Stimulated activated CD4-positive, alpha-beta T cell treated with anti-CD3 and anti-CD28 coated beads, TNF-alpha, amount 100 ng/mL, for 1 hour (primary cell): ENCODE measurements around the gene PLSCR2.
"Not testable (repeated sequence)": the region's sequence is repeated elsewhere in the genome, so short reads cannot be mapped to it uniquely, and the experiment has no call there.

Experiments
- DNase-seq, 3 donors: peaks; one replicate each; pipeline ENCODE4 v3.0.0-alpha.2; 2020; ENCODE audit warnings: low read depth in 3 of 3, low spot score in 1 of 3

Gene PLSCR2

DNA sequence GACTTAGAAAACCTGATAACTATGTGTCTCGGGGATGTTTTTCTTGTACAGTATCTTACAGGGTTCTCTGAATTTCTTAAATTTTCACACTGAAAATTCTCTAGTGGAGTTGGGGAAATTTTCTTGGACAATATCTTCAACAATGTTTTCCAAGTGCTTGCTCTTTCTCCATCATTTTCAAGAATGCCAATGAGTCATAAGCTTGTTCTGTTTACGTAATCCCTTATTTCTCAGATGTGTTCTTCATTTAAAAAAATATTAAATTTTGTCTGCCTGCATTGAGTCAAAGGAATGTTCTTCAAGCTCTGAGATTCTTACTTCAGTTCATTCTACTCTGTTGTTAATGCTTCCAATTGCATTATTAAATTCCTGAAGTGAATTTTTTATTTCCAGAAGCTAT lies 21.9 kb upstream of the PLSCR2 start:
- no peak for DNase-seq

DNA sequence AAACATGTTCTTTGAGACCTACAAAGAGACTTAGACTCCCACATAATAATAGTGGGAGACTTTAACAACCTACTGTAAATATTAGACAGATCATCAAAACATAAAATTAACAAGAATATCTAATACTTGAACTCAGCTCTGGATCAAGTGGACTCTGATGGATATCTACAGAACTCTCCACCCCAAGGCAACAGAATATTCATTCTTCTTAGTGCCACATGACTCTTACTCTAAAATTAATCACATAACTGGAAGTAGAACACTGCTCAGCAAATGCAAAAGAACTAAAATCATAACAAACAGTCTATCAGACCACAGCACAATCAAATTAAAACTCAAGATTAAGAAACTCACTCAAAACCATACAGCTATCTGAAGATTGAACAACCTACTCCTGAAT lies 15.9 kb upstream of the PLSCR2 start:
- no peak for DNase-seq

DNA sequence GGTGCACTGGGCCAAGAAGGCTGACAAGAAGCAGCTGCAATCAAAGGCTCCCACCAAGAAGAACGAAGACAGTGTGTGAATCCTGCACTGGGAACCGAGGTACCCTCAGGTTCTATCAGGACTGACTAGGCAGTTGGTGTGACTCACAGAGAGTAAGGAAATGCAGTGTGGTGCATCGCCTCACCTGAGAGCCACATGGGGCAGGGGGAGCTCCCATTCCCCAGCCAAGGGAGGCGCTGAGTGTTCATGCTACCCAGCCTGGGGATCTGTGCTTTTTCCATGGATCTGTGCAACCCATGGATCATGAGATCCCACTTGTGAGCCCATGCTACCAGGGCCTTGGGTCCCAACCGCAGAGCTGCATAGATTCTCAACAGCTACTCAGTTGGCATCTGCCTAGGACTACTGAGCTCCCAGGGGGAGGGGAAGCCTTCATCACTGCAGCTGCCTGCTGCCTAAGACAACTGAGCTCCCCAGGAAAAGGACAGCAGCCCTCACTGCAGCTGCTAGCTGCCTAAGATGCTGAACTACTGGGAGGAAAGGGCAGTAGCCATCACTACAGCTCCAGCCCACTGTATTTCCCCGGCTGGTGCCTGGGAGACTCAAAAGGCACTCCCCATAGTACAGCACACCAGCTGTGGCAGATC lies 6.9 kb upstream of the PLSCR2 start:
- DNase-seq: no peak

DNA sequence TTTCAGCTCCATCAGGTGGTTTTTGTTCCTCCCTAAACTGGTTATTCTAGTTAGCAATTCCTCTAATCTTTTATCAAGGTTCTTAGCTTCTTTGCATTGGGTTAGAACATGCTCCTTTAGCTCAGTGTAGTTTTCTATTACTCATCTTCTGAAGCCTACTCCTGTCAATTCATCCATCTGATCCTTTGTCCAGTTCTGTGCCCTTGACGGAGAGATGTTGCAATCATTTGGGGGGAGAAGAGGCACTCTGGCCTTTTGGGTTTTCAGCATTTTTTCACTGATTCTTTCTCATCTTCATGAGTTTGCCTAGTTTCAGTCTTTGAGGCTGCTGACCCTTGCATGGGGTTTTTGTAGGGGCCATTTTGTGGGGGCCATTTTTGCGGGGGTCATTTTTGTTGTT lies 5.6 kb upstream of the PLSCR2 start:
- DNase-seq: not testable (repeated sequence)

DNA sequence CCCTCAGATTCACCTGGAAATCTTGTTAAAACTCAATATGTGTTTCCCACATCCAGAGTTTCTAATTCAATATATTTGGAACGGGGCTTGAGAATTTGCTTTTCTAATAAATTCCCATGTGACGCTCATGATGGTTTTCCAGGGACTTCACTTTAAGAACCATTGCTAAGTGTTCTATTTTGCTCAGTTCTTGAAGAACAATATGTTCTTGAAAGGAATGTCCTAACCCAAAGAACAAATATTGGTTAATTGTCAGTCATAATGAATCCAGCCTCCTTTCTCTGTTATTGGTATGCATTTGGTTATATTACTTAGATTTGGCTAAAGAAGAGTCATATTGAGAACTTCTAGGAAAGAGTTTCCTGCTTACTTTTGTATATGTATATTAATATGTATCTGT lies 4.4 kb upstream of the PLSCR2 start:
- DNase-seq: no peak

DNA sequence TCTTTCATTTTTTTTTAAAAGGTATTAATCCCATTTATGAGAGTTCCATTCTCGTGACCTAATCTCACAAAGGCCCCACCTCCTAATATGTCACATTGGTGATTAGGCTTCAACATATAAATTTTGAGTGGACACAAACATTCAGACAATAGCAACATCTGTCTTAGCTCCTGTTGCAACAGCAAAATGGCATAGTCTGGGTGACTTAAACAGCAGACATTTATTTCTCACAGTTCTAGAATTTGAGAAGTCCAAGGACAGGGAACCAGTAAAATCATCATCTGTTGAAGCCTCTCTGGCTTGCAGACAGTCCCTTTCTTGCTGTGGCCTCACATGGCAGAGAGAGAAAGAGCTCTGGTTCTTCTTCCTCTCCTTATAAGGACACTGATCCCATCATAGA lies 3.2 kb upstream of the PLSCR2 start:
- no peak for DNase-seq

DNA sequence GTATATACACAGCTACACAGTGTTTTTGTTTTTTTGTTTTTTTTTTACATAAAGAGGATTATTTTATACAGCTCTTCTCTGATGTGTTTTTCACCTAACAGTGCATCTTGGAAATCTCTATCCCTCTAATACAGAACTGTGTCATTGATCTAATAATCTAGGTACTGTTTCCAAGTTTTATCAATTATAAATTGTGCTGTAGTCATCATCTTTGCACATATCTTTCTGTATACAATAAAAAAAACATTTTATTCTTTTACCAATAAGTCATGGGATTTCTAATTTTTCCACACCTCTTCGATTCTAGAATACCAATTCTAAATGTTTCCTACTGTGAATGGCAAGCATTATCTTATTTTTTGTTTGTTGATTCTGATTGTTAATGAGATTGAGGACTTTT lies 1.7 kb upstream of the PLSCR2 start:
- no peak for DNase-seq

DNA sequence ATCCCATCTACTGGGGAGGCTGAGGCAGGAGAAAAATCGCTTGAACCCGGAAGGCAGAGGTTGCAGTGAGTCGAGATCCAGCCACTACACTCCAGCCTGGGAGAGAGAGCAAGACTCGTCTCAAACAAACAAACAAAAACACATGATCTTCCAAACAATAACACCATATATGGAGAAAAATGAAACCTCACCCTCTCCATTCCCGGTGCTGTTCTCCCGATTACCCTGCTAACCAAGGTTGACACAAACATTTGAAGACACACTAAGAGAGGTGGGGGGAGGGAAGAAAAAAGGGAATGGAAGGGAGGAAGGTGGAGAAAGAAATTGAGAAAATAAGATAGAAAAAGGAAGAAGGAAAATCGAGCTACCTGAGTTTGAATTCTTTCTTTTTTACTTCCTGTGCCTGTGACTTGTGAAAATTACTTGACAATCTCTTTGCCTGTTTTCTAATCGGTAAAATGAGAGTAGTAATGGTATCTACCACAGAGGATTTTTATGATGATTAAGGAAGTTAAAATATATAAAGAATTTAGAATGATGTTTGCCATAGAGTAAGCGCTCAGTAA lies 1.1 kb upstream of the PLSCR2 start:
- DNase-seq: no peak

DNA sequence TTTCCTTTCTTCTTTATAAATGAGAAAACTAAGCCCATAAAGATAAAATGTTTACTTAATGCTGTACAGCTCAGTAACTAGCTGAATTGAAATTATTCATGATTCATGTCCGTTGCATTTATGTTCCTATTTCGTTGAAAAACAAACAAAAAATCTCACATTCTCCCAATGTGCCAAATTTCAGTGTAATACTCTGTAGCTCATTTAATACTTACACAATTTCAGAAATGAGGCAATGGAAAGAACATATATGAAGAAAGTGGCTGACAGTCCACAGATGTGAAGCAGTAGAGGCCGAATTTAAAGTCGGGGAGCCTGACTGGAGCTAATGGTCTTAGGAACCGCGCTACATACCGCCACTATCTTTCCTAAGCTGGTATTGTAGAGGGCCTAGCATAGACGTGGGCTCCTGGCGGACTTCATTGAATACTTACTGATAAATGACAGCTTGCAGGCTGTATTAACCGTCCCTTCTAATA lies 651 bp downstream of the PLSCR2 start:
- no peak for DNase-seq

DNA sequence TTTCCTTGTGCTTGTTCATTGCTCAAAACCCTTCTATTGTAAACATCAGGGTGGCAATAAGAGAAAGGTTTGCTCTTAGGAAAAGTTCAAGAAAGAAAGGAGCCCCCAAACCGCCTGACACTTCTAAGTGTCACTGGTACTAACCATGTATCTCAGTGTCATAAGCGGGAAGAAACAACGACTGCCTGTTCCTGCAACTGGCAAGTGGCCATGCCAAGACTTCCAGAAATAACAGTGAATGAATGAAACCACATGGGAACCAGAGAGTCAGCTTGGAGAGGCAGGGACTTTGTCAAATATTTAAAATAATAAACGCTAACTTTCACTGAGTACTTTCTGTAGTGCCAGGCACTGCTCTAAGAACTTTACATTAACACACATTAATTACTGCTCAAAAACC lies 1.1 kb downstream of the PLSCR2 start:
- DNase-seq: no peak

DNA sequence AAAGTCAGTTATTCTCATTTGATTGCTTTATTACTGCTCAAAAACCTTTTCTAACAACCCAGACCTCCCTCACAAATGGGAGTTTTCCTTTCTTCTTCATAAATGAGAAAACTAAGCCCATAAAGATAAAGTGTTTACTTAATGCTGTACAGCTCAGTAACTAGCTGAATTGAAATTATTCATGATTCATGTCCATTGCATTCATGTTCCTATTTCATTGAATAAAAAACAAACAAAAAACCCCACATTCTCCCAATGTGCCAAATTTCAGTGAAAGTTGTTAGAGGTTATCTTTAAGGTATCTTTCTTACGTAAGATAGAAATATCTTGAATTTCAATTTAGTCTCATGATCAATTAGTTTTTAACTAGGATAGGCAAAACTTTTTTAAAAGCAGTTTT lies 2.8 kb downstream of the PLSCR2 start:
- DNase-seq: no peak

DNA sequence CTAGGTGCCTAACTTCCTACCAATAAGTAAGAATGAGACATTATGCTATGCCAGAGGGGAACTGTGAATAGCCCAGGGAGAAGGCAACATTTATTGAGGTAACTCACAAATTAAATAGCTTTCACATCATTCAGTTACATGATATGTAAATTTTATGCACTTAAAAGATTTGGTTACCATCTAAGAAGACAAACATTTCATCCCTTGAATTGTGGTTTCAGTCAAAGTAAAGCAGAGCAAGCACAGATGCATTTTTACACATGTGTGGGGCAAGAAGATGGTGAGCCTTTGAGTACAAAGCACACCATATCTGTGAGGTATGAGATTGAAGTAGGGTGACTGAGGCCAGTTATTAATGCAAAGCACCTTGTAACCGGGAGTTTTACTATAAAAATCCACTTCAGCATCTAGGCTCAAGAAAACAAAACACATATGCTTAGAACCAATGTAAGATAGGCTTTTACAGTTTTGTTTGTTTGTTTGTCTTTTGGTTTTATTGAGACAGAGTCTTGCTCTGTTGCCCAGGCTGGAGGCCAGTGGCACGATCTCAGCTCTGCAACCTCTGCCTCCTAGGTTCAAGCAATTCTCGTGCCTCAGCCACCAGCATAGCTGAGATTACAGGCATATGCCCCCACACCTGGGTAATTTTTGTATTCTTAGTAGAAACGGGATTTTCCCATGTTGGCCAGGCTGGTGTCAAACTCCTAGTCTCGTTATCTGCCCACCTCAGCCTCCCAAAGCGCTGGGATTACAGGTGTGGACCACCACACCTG lies 3.5 kb downstream of the PLSCR2 start:
- no peak for DNase-seq

DNA sequence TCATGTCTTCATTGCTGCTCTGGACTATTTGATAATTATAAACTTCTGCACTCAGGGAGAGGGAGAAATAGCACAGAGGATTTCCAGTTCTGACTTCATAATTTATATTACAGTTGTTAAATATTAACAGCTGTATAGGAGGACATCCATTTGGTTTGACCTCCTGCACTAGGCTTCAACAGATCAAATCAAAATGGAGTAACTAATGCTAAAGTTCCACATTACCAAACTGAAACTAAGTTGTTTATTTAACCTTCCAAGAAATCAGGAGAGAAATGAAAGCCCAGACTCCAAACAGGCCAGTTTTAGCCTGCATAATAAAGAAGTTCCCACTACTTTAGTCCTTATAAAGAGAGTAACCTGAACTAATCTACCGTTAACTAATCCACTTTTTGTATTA lies 4.6 kb downstream of the PLSCR2 start:
- DNase-seq: no peak

DNA sequence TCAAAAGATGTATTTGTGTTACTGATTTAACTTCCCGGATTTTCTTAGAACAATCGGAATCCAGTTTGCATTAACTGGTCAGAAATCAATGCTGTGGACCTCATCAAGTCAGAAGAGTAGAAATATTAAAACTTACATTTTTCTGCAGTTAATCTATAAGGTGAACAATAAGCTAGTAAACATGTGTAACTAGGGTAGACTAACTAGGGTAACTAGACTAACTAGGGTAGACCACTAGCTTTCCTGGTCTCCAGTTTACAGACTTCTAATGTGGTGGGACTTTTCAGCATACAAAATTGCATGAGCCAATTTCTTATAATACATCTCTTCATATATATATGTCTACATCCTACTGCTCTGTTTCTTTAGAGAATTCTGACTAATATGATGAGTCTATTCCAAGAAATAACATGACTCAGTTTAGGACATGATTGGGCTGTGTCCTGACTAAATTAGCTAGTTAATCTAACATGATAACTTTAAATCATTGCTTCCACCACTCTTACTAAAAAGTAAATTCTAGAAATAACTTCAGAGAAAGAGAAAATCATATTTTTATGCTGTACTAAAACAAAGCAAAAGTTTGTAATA lies 5.3 kb downstream of the PLSCR2 start:
- DNase-seq: no peak

DNA sequence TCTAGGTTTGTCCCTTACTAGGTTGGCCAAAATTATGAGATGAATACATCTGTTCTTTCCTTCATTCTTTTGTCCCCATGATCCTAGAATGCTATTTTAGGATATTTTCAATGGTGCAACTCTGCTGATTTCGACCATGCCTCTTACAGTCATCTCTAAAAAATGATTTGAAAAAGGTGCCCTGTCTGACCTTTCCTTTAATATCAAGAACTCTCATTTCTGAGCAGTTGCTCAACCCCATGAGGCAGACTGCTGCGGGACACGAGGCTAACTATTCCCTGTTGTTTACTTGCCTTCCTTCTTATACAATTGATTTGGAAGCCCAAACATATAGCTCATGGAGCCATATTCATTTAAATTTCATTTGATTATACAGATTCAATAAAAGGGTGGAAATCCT lies 14.6 kb downstream of the PLSCR2 start:
- no peak for DNase-seq

DNA sequence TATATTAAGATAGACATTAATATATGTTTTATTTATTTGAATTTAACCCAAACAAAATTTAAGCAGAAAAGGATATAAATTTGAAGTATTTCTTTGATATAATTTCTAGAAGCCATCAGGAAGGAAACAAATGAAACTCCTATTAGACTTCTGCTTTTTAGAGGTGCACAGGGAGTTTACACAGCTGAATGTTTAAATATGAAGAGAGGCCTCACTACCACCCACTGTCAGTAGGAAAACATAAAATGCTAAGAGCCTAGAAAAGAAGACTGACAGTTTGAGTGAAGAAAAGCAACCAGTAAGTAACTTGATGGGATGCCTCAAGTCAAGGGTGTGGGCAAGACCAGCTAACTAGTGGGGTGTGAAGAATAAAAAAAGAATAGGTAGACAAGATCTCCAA lies 19.7 kb downstream of the PLSCR2 start:
- DNase-seq: no peak

DNA sequence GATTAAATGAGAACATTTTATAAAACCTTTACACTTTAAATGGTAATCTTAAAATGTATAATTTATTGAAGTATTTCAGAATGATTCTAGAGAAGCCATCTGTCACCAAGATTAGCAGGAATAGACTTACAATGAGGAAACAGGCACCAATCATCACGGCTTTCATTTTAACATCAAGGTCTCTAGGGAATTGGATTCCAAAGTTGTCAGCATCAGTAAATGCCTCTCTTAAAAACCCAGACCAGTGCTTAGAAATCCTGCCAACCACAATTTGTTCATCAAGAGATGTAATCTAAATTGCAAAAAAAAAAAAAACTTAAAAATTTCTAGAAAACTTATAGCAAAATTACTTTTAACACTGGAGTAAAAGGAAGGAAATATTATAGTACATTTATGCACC lies 20.3 kb downstream of the PLSCR2 start:
- DNase-seq: no peak

DNA sequence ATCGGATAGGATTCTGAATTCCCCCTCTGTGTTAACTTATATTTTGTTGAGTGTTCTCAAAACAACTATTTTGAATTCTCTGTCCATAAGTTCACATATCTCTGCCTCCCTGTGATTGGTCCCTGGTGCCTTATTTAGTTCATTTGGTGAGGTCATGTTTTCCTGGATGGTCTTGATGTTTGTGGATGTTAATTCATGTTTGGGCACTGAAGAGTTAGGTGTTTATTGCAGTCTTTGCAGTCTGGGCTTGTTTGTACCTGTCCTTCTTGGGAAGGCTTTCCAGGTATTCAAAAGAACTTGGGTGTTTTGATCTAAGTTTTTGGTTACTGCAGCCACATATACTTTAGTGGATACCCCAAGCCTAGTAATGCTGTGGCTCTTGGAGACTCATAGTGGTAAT lies 23.3 kb downstream of the PLSCR2 start:
- no peak for DNase-seq

DNA sequence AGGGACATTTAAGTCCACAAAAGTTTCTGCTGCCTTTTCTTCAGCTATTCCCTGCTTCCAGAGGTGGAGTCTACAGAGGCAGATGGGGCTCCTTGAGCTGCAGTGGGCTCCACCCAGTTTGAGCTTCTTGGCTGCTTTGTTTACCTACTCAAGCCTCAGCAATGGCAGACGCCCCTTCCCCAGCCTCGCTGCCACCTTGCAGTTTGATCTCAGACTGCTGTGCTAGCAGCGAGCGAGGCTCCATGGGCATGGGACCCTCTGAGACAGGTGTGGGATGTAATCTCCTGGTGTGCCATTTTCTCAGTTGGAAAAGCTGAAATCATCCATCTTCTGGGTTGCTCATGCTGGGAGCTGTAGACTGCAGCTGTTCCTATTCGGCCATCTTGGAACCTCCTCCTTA lies 29.1 kb downstream of the PLSCR2 start:
- not testable (repeated sequence) for DNase-seq

DNA sequence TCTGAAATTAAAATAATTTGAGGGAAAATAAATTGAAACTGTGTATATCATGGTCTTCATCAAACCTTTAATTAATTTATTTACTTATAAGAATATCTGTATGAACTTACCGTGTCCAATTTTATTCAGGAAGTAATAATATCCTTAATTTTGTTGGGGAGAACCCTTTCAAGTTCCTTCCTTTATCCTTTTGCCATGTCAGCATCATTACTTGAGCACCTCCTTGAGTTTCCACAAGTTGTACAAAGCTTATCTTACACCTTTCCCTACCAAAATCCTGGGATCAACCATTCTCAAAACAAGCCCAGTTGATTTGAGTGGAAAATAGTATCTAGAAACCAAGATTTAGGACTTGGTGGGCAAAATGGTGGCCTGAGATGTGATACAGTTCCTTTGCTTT lies 37.3 kb downstream of the PLSCR2 start:
- no peak for DNase-seq

DNA sequence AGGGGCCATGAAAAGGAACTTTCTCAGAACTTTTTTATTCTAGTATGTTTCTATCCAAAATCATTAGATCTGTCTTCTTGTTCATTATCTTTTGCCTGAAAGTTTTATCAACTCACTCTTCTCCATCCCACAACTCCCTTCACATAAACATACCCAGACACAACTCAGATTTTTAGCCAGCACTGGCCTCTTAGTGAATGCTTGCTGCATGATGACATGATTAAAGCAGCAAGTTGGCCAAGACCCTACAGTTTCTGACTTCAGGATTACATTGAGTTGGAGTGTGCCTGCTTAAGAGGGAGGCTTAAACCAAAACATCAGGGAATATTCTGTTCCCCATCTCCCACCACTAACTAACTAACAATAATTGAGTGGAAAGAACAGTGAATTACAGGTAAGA lies 38.1 kb downstream of the PLSCR2 start:
- no peak for DNase-seq

DNA sequence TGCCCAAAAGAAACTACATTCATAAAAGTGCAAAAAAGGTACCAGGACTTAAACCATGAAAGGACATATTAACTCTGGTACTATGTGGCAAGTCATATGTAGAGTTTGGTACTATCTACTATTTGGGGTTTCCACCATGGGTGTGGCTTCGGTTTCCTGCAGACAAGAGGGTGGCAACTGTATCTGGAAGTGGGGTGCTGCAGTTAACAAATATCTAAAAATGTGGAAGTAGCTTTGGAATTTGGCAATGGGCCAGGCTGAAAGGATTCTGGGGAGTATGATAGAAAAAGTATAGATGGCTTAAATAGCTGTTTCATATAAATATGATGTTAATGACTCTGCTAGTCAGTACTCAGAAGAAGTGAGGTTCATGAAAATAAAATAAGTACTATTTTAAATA lies 44.0 kb downstream of the PLSCR2 start:
- no peak for DNase-seq
